GM19238 (cell line): ENCODE measurements around the gene CERS6.

Source experiments
- DNase-seq: peaks from one replicate; pipeline ENCODE4 v3.0.0; 2011; ENCODE audit warnings: low spot score; ENCODE audit not compliant: insufficient read length

The CERS6 gene

DNA sequence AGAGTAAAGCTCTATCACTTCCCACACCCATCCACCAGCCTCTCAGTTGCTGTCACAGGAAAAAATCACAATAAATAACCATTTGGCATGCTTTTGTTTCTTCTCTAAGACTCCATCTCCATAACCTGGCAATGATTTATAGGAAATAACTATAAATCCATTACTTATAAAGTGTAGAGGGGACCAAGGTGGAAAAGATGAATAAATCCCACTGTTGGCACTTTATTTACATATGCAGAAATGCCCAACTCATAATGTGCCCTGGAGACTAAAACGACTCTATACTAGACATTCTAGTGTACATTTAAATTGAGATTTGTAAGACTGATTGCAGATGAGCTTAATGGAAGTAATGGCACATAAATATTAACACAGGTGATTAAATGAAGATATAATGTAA lies 338.9 kb downstream of the CERS6 start:
- DNase-seq, result no peak

DNA sequence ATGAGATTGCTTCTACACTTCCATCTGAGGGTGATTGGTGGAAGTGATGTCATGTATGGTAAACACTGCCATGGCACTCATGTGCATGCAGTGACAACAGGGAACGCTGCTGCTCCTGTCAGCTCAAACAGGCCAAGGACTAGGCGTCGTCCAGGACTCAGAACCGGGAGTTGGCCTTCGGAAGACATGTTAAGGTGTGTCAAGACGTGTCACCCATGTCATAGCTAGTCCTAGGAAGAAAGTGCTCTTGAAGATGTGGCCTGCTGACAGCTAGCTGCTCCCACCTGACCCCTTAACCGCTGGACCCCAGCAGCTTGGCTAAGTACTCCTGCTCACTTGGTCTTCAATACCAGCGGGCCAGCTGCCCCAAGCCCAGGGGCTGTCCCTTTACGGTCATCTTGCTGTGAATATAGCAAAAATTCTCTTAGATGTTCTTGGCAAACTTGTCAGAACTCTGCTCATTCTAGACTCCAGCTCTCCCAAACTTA lies 340.1 kb downstream of the CERS6 start:
- DNase-seq, result no peak

DNA sequence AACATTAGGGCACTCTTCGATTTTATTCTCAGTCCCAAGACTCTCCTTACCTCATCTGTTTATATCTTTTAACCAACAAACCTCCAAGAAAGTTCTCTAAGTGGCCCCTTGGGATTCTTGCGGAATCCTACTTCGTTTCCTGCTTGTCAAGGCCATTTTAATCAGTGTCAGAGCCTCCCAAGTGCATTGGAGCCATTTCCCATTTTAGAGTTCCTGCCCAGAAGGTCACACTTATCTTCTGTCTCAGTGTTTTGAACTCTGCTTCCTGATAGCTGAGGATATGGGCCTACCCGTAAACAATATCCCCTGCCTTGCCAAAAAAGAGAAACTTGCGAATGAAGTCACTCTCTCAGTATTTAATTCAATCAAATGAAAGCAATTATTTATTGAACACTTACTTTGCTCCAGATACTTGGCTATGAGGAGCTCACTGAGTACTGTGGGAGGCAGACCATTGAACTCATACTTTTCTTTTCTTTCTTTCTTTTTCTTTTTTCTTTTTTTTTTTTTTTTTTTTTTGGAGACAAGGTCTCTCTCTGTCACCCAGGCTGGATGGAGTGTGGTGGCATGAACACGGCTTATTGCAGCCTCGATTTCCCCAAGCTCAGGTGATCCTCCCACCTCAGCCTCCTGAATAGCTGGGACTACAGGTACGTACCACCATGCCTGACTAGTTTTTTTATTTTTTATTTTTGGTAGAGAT lies 340.7 kb downstream of the CERS6 start:
- DNase-seq, result no peak

DNA sequence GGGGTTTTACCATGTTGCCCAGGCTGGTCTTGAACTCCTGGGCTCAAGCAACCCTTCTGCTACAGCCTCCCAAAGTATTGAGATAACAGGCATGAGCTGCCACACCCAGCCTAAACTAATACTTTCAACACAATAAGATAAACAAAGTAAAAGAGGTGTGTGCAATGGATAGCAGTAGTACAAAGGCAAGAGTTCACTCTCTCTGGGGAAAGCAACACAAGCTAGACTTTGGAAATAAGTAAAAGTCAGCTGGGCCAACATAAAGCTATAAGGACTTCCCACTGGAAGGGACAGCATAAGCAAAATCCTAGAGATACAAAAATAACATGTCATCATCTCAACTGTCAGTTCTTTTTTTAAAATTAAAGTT lies 341.2 kb downstream of the CERS6 start:
- no peak for DNase-seq

DNA sequence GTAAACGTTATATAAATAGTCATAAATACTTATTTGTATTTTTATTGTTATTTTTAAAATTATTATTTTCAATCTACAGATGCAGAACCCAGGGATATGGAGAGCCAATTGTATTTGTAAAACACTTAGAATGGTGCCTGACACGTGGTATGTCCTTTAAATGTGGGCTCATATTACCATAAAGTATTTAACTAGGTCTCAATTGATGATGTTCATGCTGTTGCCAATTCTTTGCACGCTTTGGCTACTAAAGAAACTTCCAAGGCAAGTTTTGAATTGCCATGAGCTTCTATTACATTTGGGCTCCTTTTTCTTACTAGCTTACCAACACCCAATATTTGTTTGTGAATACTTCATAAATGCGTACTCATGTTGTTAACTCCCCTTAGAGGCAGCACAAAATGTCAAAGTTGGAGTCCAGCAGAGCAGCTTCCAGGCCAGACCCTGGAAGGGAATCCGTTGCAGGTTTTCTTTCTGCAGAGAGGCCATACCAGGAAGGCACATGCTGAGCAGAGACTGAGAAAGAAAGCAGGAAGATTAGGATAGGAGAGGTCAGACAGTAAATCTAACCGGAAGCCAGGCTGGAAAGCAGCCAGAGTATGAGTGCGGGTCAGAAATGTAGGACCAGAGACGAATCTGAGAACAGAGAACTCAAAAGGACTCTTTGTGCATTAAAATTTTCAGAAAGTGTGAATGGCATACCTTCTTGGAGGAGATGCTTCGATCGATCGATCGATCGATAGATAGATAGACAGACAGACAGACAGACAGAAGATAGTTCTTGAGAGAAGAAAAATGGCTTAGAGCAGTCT lies 342.2 kb downstream of the CERS6 start:
- no peak for DNase-seq

DNA sequence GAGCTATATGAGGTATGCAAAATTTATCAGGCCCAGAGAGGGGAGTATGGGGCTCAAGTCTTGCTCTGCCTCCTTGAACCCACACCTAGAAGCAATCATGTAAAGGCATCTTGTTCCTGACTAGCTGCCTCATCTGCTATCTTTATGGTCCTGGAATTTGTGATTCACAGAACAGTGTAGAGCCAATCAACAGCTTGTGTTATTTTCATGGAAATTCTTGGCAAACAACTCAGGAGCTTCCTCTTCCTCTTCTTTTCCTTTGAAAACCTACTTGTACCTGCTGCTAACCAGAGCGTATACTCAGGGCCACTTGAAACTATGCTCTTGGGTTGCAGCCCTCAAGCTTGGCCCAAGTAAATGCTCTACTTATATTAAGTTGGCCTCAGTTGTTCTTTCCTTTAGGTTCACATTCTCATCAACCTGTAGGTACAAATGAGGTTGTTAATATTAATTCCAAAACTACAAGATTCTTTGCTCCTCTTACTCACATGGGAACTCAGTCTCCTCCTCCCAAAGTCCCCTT lies 342.9 kb downstream of the CERS6 start:
- DNase-seq, result no peak

DNA sequence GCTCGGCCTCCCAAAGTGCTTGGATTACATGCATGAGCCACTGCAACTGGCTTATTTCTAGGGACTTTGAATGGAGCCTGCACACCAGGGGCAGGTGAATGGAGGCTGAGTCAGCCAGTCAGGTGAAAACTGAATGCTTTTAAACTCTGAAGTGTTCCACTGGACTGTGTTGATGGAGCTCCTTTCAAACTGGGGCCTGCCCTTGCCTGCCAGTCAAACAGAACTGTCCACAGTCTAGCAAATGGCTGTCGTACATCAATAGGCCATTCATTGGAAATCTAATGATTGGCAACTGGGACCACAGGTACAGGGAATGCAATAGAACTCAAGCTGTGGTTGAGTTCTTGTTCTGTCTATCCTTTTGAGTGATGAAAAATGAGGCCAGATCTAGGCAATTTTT lies 345.4 kb downstream of the CERS6 start:
- DNase-seq, result no peak

DNA sequence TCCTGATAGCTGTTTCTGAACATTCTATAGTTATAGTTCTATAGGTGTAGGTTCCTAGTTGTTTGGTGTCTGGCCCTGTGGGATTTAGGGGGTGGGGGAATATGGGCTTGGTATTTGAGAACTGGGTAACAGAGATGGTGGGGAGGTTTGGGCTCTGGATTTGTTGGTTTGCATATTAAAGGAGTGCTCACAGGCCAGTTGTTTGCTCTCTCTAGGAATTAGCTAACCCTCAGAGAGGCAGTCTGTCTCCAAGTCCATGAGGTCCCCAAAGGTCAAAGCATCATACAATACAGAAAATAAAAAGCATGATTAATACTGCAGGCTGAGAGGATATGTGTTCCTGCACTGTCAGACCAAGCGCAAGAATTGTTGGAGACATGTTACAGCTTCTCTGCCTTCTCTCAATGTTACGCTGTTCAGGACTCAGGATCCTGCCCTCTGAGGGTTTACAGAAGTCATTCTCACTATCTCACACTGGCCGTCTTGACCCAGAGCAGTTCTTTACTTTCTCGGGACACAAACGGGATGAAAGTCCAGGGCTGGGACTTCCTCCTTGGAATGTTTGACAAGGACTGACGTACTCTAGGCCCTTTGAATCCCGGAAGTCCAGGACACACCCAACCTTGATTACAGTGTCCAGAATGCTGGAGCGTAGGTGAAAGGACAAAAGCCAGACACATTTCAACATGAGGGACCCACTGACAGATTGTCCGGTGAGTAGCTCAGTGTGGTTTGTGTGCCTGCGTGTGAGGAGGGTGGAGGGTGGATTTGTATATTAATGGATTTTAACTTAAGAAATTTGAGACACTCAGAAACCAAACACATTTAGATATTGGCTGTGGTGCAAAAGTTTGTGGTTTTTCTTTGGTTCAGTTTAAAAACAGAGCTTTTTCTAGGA lies 346.1 kb downstream of the CERS6 start, which contains the start of gene NOSTRIN:
Gene NOSTRIN, plus strand, starts transcription at position 677 of the 898 bp plus-strand sequence. Its CDS starts 10 bp downstream, at position 687.
- DNase-seq, result no peak

DNA sequence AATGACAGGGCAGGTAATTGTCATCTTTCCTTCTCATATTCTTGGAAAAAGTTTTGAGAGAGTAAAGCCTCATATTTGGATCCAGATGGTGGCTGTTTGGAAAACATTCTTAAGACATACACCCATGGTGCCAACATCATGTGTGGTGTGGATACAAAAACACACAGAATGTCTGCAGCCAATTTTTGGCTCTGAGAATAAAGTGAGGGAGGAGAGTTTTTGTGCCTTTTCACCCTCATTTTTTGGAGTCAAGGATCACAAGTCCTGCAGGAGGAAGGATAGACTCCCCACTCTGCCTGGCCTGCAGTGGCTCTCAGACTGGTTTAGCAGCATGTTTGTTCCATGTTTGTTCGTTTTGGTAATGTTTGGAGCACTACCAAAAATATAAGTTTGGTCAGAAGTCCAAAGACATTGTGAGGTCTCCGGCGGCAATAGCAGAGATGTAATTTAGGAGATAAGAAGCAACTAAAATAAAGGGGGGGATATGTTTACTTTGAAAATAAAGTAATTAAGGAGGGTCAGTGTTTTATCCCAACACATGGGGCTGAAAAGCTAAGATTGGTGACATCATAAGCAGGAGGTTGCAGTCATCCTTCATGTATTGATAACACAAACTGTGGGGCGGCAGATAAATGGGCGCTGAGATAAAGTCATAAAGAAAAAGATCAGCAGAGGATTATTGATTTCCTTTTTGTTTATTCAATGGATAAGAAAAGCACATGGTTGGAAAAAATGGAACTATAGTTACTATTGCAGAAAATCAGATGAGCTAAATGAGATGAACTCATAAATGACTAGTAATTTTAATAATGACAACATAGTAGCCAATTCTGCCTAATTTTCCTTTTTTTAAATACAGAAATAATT lies 347.0 kb downstream of the CERS6 start:
- DNase-seq, result no peak

DNA sequence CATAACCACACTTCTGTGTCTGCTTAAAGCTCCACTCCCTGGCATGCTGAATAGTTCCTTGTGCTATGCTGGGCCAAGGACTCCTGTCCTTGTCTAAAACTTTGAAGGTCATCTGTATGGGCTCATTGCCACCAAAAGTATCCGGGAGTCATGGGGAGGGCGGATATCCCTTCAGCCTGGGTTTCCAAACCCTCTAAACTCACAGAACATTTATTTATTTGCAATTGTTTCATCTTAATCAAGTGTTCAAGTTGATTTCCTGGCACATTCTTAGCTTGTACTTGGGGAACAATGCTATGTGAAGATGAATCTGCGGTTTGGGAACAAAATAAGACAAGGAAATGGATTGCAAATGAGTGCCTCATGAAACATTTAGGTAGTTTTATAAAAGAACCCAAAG lies 348.1 kb downstream of the CERS6 start:
- DNase-seq, result no peak

DNA sequence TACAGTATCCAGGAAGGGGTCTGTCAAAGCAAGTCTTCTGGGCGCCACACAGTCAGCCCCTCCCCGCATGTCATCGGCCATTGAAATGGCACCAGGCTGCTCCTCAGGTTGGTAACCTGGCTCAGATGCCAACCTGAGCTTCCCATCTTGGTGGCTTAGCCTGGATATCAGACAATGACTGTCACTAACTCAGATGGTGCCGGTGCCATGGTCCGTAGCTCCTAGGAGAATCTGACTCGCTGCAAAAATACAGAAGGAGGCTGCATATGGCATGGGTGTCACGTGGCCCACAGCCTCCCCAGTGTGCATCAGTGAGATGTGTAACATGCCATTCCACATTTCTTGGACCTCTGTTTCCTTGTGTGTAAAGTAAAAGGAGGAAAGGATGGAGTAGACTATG lies 349.5 kb downstream of the CERS6 start:
- DNase-seq, result no peak

DNA sequence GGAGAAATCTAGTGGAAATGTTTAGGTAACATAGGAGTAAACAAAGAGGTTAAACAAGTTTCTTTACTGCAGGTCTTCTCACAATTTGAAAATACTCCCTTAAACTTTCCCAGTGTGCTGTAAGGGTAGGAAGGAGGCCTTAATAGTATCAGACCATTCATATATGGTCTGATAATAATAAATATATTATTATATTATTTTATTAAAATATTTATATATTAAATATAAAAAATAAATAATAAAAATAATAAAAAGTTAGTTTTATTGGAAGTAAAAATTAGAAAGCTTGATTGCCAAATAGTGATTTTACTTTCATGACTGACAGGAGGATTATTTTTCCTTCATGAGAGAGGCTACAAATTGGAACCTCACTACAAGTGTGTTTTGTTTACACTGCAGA lies 353.5 kb downstream of the CERS6 start:
- no peak for DNase-seq

DNA sequence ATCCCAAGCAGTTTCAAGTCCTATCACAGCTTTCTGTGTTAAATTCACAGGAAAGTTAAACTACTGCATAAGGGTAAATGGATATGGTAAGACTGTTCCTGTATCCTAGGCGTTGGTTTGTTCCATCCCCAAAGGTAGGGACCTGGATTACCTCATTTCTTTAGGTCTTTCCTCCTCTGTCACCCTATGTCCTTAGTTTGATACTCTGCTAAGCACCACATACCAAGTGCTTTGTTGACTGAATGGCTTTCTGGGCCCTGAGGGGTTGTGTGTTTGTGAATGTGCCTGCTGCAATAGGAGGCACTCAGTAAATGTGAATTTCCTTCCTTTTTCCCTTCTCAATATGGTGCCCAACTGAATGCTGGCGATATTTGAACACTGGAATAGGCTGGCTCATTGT lies 354.2 kb downstream of the CERS6 start:
- DNase-seq, result no peak

DNA sequence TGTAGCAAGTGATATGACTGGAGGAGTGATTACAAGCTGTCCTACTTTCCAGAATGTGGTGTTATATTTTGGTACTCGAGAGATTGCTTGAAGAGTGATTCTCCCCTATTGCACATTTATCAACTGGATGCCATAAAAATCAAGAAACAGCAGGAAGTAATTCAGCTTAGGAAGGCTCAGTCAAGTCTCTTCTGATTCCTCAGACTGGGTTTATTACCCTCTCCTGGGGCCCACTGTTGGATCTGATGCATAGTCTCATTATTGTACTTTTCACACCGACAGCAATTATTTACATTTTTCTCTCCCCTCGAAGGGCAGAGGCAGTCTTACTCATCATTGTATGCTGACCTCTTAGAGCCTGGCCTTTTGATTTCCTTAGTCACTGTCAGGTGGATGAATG lies 355.6 kb downstream of the CERS6 start:
- DNase-seq, result no peak

DNA sequence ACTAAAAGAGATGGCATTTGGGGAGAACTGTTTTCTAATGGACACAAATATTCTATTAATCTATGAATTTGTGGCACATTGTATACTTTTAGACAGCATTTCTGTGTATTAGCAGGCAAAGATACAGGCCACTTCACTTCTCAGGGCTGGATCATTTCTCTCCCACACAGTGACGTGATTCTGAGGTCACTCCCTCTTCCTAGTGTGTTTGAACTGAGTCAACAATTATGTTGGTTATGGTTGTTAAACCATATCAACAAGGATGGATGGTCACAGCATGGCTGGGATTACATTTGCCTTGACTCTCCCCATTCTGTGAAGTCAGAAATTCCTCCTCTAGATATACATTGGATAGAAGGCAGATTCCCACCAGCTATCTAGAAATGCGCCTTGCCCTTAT lies 358.0 kb downstream of the CERS6 start:
- no peak for DNase-seq

DNA sequence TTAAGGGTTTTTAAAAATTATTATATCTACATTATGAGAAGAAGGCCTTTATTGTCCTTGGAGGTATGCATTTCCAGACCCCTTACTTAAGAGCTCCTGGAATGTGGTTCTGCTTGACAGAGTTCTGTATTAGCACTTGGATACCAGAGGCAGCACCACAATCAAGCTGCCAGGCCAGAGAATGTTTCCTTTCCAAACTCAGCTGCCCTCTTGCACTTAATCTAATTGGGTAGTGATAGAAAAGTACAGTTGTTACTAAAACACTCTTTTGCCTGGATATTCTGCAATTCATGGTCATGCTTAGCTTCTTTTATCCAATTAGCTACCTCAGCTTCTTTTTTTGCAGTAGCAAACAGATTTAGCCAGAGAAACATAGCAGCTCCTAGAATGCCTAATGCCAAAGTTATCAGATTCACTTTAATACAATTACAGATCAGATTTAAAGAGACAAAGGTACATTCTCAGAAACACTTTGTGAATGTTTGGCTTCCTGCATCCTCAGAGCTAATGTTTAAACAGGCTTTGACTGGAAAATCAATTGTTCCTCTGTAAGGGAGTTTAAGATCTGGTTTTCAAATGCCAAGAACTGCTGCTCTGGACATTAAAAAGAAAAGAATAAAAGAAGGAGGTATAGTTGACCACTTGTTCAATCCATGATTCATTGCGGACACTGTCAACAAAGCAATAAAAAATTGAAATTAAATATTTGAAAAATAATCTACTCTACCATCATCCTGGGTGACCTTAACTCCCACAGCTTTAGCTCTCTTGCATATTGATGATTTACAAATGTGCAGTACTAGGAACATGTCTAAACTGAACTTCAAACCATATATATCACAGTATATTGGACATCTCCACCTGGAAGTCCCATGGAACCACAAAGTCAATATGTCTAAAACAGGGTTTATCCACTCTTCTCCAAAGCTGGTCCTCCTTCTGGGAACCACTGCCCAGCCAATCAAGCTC lies 359.2 kb downstream of the CERS6 start:
- DNase-seq, result no peak

DNA sequence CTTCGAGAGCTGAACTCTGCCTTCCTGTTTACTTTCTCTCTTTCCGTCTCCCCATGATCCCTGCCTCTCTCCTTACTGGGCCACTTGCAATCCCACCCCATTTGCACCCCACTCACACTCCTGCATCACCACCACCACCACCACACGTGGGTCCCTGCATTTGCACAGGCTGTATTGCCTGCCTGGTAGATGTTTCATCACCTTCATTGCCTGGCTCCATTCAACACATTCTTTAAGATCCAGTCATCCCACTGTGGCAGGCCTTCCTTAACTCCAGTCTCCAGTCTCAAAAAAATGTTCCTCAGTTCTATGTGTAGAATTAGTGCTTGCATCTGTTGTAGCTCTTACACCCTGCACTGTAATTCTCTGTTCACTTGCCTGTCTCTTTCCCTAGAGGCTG lies 360.3 kb downstream of the CERS6 start:
- no peak for DNase-seq

DNA sequence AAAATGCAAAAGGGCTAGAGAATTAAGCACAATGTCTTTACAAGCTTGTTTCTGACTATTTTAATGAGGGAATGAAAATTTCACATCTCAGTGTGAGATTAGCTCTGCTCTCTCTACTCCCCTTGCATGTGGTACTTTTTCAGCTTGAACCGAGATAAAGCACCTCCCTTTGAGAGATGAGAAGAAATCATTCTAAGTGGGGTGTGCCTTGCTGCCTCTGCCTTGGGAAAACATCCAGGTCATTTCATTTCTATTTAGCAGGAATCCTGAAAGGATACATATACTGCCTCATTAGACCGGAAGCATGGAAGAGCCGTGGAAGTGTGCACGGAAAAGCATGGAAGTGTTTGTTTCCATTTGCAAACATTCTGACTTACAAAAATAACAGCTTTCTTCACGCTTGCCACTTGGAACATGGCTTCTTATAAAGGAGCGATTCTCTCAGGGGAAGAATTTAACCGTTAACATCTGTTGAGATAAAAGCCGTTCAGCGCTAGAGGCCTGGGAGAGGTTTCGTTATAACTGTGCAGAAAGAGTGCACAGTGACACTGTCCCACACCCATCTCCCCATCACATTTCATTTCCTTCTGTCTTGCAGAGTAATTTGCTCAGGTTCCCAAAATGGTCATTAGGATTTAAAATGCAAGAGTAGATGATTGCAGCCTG lies 363.1 kb downstream of the CERS6 start:
- no peak for DNase-seq
